NCI-H82 treated with DMSO at 0.1 percent for 48 hours (cell line): ENCODE data around the gene FAM53B.

ENCODE experiments used
- DNase-seq: peaks from one replicate; lab custom pipeline; 2025; ENCODE audit not compliant: unreplicated experiment; lab: John Stamatoyannopoulos, UW

FAM53B gene

GRCh38 chr10:124587811-124588211 lies 156.4 kb downstream of the FAM53B start:
- DNase-seq = no peak

- DNase-seq = no peak
Measured at GRCh38 chr10:124586142-124586541, 158.0 kb downstream of the FAM53B start.

DNA sequence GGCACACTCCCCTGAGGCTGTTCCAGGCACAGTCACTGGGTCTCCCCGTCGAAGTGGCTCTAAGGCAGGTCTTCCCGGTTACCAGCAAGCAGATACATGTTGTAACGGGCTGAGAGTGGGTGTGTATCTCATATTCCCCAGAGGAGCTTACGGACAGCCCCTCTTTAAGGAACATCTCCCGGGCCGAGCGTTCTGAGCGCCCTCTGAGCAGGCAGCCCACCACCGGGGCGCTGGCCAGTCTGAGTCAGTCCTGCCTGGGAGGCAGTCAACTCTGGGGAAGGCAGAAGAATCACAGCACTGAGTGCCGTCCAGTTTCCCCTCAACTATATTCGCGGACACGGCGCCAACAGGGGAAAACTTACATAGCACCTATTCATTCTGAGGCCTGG lies 165.2 kb downstream of the FAM53B start:
- no peak for DNase-seq

GRCh38 chr10:124578231-124579010 lies 165.8 kb downstream of the FAM53B start:
- no peak for DNase-seq

DNA sequence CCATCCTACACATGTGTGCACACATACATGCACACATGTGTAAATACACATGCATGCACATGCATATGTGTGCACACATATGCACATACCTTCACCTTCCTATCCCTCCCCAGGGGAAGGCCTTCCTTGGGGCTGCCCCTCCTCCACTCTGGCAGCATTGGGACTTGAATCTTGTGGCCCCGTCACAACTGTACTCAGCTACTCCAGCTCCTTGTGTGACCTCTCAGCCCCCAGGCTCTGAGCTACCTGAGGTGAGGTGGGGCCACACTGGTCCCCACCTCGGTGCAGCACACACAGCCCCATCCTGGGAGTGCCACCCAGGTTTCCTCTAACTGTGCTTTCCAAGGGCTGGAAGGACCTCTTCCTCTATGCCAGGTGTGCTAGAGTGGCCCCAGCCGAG lies 166.5 kb downstream of the FAM53B start:
- DNase-seq = no peak

- DNase-seq = no peak
Measured at GRCh38 chr10:124576526-124577420, 167.4 kb downstream of the FAM53B start.

DNA sequence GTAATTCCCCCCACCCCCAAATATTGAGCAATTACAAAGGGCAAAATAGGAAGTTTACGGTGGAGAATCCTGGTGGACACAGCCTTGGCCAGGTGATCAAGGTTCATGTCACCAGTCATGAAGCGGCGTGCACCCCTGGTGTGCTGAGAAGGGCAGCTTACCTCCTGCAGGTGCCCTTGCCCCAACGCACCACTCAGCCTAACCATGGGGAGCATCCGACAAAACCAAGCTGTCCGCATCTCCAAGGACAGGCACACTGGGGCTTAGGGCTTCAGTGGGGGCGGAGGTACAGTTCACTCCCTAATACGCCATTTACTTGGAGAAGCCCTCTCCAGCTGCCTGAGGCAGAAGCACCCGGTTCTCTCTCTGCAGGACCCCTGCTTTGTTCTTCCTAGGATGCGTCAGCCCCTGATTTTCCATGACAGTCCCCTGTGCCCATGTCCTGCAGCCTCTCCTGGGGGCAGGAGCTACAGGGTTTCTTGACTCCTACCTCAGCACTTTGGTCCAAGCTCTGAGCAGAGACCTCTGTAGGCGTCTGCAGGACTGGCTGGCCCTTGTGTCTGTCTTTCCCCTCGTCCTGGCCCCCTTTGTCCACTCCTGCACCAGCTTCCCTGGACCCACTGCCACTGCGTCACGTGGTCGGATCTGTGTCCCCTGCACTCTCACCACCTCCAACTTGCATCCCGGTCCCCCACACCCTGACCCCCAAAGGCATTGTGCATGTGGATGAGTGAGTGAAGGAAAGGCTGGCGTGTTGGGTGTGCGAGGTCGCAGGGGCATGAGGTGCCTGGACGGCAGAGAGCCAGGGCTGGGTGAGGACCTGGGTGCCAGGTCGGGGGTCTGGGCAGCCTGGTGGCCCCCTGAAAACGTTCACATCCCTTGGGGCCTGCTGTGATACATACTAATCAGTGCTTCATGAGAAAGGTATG lies 168.8 kb downstream of the FAM53B start:
- DNase-seq = no peak

- no peak for DNase-seq
Measured at GRCh38 chr10:124574456-124575070, 169.6 kb downstream of the FAM53B start.

DNA sequence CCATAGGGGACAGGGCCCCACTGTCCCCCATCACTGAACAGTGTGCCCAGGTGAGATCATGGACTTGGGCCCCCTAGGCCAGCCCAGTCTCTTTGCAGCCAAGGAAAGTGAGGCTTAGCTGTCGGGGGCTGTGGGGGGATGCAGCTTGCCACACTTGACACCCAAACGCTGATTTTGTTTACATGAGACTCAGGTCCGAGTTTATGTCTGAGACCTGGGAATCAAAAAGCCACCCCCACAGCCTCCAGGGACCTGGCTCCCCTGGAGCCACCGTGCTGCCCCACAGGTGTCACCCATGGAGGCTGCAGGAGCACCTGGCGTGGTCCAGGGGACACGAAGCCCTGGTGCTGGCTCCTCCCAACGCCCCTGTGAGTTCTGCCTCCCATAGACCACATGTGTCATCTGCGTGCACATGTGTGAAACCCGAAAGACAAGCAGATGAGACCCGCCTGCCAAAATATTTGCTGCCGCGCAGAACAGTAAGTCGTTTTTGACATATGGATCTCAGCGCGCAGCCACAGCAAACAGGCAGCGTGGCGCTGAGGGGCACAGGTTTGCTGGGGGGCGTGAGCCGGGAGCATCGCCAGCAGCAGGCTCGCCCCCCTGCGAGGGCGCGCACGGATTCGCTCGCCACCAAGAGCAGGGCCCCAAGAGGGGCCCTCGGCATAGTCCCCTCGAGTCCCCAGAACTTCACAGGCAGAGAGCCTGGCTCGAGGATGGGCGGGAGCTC lies 170.3 kb downstream of the FAM53B start:
- no peak for DNase-seq

DNA sequence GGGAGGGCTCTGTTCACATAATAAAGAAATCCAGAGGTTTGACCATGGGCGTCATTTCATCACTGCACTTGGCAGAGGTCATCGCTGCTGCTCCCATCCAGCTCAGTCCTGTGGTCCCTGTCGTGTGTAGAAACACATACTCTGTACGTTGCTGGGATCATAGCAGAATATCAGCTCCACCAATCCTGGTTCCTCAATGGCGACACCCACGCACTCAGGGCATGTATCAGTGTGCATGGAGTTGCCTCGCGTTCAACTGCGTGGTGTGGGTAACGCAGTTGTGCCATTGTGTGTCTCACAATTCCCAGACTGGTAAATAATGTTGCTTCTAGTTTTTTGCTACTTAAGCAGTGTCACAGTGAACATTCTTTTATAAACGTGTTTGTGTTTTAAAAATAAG lies 171.4 kb downstream of the FAM53B start:
- no peak for DNase-seq

DNA sequence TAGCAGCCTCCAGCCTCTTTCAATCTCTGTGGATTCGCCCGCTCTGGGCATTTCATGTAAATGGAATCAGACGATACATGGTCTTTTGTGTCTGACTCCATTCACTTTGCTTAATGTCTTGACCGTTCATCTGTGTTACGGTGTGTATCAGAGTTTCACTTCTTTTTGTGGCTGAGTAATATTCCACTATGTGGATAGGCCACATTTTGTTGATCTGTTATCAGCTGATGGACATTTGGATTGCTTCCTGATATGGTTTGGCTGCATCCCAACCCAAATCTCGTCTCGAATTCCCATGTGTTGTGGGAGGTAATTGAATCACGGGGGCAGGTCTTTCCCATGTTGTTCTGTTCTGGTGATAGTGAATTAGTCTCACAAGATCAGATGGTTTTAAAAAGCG lies 173.5 kb downstream of the FAM53B start:
- DNase-seq = no peak

DNA sequence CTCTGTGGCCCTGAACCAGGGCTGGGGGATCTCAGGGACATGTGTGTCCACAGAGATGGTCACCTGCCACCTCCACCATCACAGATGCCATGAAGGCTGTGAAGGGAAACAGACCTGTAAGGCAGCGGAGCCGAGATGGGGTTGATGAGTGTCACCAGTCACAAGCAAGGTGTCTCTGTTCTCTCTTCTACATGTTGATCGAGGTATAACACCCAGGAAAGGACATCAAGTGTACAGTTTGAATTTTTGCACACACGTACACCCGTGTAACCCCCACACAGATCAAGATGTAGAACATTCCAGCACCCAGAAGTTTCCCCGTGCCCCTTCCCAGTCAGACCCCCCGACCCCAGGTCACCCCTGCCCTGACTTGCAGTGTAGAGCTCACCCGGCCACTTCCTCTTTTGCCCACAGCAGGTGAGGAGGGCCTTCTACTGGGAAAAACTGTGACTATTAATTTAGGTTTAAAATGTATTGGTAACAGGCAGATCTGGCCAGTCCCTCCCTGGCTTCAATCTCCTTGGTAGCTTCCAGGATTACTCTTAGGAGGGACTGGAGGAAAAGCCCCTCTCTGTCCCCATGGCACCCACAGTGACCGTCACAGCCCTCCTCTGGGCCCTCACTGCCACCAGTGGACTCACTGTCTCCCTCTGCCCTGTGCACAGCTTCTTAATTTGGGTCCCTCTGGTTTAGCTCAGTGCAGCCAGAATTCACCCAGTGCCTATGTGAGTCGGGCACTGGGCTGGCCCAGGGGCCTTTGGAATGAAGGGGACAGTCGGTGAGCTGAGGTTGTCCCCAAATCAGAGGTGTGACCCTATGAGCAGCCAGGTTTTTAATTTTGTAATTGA lies 174.3 kb downstream of the FAM53B start:
- no peak for DNase-seq
